Measurements from ENCODE around the gene PRKN.

DNA sequence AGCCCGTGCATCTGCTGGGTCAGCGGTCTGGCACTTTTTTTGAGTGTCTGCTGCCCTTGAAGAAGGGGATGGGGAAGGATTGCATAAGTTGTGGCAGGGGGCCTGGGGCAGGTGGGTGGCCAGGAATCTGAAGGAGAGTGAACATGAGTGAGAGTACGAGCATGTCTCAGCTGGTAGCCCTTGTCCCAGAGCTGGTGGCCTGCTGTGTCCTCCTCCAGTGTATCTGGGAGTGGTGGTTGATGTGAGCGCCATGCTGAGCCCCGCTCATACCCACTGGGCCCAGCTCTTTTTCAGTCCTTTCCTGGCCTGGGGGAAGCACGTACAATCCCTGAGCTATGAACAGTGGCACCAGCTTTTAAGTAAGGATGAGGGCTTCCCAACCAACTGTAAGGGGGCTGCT, 1317.5 kb downstream of the PRKN start:
- TF ChIP-seq ARNT (IDR thresholded peaks at IDR 0.05) = no peak
- TF ChIP-seq CTBP1 (IDR thresholded peaks at IDR 0.05; ENCODE audit: borderline replicate concordance) = no peak
- TF ChIP-seq ELF4 (IDR thresholded peaks at IDR 0.05) = no peak
- no peak for TF ChIP-seq TARDBP (IDR thresholded peaks at IDR 0.05)
- no peak for TF ChIP-seq FOXM1 (IDR thresholded peaks at IDR 0.05; ENCODE audit: borderline replicate concordance)
- no peak for TF ChIP-seq L3MBTL2 (conservative IDR thresholded peaks at IDR 0.05)
- TF ChIP-seq SUZ12 (IDR thresholded peaks at IDR 0.05) = no peak
- no peak for TF ChIP-seq HDGF (IDR thresholded peaks at IDR 0.05; ENCODE audit: borderline replicate concordance)
- TF ChIP-seq BHLHE40 (IDR thresholded peaks at IDR 0.05; ENCODE audit: borderline replicate concordance) = no peak
- TF ChIP-seq FOXK2 (IDR thresholded peaks at IDR 0.05) = no peak
- TF ChIP-seq, protein P1, sequence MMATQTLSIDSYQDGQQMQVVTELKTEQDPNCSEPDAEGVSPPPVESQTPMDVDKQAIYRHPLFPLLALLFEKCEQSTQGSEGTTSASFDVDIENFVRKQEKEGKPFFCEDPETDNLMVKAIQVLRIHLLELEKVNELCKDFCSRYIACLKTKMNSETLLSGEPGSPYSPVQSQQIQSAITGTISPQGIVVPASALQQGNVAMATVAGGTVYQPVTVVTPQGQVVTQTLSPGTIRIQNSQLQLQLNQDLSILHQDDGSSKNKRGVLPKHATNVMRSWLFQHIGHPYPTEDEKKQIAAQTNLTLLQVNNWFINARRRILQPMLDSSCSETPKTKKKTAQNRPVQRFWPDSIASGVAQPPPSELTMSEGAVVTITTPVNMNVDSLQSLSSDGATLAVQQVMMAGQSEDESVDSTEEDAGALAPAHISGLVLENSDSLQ (IDR thresholded peaks at IDR 0.05) = no peak
- no peak for TF ChIP-seq SP1 (IDR thresholded peaks at IDR 0.05)
- no peak for TF ChIP-seq FOXA1 (IDR thresholded peaks at IDR 0.05)

Data from HEK293T (cell line).